ENCODE data around the gene DOCK9.

DNA sequence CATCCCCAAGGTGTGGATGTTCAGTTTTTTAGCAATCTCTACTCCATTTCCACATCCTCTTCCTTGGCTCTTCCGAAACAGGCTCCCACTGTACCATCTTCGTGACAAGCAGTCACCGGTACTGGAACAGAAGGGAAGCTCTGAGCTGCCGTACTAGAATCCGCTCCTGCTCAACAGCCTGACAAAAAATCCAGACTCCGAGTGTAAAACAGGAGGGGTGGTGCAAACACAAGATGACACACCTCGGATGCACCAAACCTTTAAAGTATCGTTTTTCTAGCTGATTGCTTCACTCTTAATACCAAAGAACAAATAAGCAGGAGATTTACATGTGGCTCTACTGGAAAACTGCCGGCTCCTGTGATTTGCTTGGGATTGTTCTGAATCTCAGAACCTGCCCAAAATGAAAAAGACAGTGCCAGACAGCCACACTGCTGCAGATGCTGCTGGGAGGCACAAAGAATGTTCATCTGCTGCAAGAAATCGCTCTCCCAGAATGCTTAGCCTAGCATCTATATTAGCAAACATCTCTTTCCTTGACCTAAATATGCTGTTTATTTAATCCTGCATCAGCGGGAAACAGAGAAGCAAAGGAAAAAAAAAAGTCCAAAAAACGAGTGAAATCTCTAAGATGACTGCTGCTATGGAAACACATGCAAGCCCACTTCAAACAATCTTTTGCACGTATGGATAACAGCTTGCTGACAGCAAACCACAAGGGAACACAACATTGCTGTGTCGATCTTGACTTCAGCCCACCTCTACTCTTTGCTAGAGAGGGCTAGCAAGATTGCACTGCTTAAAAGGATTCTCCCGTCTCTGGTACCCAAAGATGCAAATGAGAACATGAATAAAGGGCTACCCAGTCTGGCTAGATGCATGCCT, 38.0 kb upstream of the DOCK9 start:
- TF ChIP-seq CTCF (IDR thresholded peaks at IDR 0.05 in 4 of 5, conservative IDR thresholded peaks at IDR 0.05 in 1 of 5) (no peak), POLR2A (IDR thresholded peaks at IDR 0.05) (no peak)

All from gastrocnemius medialis (tissue), 4 donors.